ENCODE measurements around the gene GLIS1.

The GLIS1 gene

GRCh38 chr1:53617851-53618499 lies 121.0 kb downstream of the GLIS1 start:
- DNase-seq (ENCODE audit: low read depth), result no peak

- no peak for DNase-seq (ENCODE audit: low read depth)
Measured at GRCh38 chr1:53617382-53617781, 121.6 kb downstream of the GLIS1 start.

GRCh38 chr1:53616927-53617326 lies 122.0 kb downstream of the GLIS1 start:
- DNase-seq (ENCODE audit: low read depth), result no peak

- no peak for DNase-seq (ENCODE audit: low read depth)
Measured at GRCh38 chr1:53616511-53616910, 122.5 kb downstream of the GLIS1 start.

GRCh38 chr1:53615101-53615500 lies 123.9 kb downstream of the GLIS1 start:
- DNase-seq (ENCODE audit: low read depth), result no peak

GRCh38 chr1:53614231-53615021 lies 124.5 kb downstream of the GLIS1 start:
- no peak for DNase-seq (ENCODE audit: low read depth)

- DNase-seq (ENCODE audit: low read depth), result no peak
Measured at GRCh38 chr1:53608676-53609075, 130.3 kb downstream of the GLIS1 start.

- no peak for DNase-seq (ENCODE audit: low read depth)
Measured at GRCh38 chr1:53608071-53608470, 130.9 kb downstream of the GLIS1 start.

GRCh38 chr1:53606651-53607051 lies 132.3 kb downstream of the GLIS1 start:
- DNase-seq (ENCODE audit: low read depth), result no peak

- DNase-seq (ENCODE audit: low read depth), result no peak
Measured at GRCh38 chr1:53606197-53606596, 132.8 kb downstream of the GLIS1 start.

GRCh38 chr1:53605181-53605580 lies 133.8 kb downstream of the GLIS1 start:
- DNase-seq (ENCODE audit: low read depth), result no peak

GRCh38 chr1:53604291-53604919 lies 134.6 kb downstream of the GLIS1 start:
- no peak for DNase-seq (ENCODE audit: low read depth)

GRCh38 chr1:53603431-53603830 lies 135.5 kb downstream of the GLIS1 start:
- DNase-seq (ENCODE audit: low read depth), result no peak

GRCh38 chr1:53601867-53602775 lies 136.8 kb downstream of the GLIS1 start:
- DNase-seq (ENCODE audit: low read depth), result no peak

- no peak for DNase-seq (ENCODE audit: low read depth)
Measured at GRCh38 chr1:53601031-53601745, 137.8 kb downstream of the GLIS1 start.

- no peak for DNase-seq (ENCODE audit: low read depth)
Measured at GRCh38 chr1:53600561-53600960, 138.4 kb downstream of the GLIS1 start.

- DNase-seq (ENCODE audit: low read depth), result no peak
Measured at GRCh38 chr1:53600001-53600400, 139.0 kb downstream of the GLIS1 start.

GRCh38 chr1:53599481-53599880 lies 139.5 kb downstream of the GLIS1 start:
- no peak for DNase-seq (ENCODE audit: low read depth)

- DNase-seq (ENCODE audit: low read depth), result no peak
Measured at GRCh38 chr1:53598966-53599365, 140.0 kb downstream of the GLIS1 start.

GRCh38 chr1:53595906-53596305 lies 143.1 kb downstream of the GLIS1 start:
- no peak for DNase-seq (ENCODE audit: low read depth)

- DNase-seq (ENCODE audit: low read depth), result no peak
Measured at GRCh38 chr1:53594391-53595180, 144.4 kb downstream of the GLIS1 start.
